ENCODE results near the gene SETDB1. TPM values are rescaled to one million over a fixed set of nuclear protein-coding genes. Genes with fewer than 3 reads are reported as not detected.

The SETDB1 gene
- total and polyA plus RNA-seq, 2 experiments from 2014 or later: 12.9 to 33.7 TPM

DNA sequence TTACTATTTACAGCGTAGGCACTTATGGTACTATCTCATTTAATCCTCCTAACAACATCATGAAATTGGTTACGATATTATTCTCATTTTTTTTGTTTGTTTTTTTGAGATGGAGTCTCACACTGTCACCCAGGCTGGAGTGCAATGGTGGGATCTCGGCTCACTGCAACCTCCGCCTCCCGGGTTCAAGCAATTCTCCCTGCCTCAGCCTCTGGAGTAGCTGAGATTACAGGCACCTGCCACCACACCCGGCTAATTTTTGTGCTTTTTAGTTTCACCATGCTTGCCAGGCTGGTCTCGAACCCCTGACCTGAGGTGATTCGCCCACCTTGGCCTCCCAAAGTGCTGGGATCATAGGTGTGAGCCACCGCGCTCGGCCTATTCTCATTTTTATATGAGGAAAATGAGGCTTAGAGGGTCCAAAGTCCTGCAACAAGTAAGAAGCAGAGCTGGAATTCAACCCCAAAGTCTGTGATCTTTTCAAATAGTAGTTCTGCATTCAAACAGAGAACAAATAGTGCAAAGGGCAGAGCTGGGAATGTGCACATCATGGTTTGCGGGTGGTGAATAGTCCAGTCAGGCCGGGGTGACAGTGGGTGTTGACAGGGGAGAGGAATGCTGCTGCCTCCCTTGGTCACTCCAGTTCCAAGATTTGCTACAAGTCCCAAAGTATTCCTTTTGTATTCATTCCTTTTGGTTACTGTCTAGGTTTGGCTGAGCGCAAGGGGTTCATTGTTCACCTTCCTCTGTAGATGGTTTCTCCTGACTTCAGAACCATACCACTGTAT lies 86.7 kb downstream of the SETDB1 start:
- H3K4me1 ChIP-seq (ENCODE audit: insufficient read depth): peaks cover 34% of the 10 kb centered on the region
- DNase-seq (ENCODE audit: low spot score): peak; percentile 73
- 75% methylated on average over 14 of the region's 14 CpGs for WGBS (ENCODE audit: low lambda C conversion rate, missing lambda C conversion rate)

GRCh38 chr1:151013518-151013917 lies 87.4 kb downstream of the SETDB1 start:
- no peaks in the 10 kb centered on the region for H3K9me2 ChIP-seq (replicated peaks; ENCODE audit: insufficient read depth)
- H4K20me1 ChIP-seq (ENCODE audit: insufficient read depth, poor library complexity, severe bottlenecking): no peaks in the 10 kb centered on the region
- no peaks in the 10 kb centered on the region for H3K9me3 ChIP-seq (ENCODE audit: low read depth)
- no peak overlapping the region for H3K4me3 ChIP-seq
- no peaks in the 10 kb centered on the region for H3K36me3 ChIP-seq (replicated peaks; ENCODE audit: insufficient read depth, low read depth)
- peaks cover 34% of the 10 kb centered on the region for H3K4me1 ChIP-seq (ENCODE audit: insufficient read depth)
- H2AFZ ChIP-seq: no peak overlapping the region
- peaks cover 60% of the 10 kb centered on the region for H3K79me2 ChIP-seq
- peak overlapping the region; percentile 52 for H3K4me2 ChIP-seq
- WGBS (ENCODE audit: low lambda C conversion rate, missing lambda C conversion rate): 48% methylated on average over 2 of the region's 2 CpGs
- H3K27me3 ChIP-seq: no peaks in the 10 kb centered on the region
- peak overlapping the region; percentile 82 for H3K27ac ChIP-seq
- no peak for TF ChIP-seq EZH2phosphoT487 (IDR thresholded peaks at IDR 0.05; ENCODE audit: low read depth, severe bottlenecking, unreplicated experiment)
- no peak for TF ChIP-seq EZH2 (IDR thresholded peaks at IDR 0.05; ENCODE audit: borderline replicate concordance)
- TF ChIP-seq CTCF (IDR thresholded peaks at IDR 0.05; ENCODE audit: poor library complexity): peak; percentile 18
- DNase-seq (ENCODE audit: low spot score): peak; percentile 64

More for the DNA sequence above, 86.7 kb downstream of the SETDB1 start:
- no peak for TF ChIP-seq EZH2 (IDR thresholded peaks at IDR 0.05; ENCODE audit: borderline replicate concordance)
- no peak for TF ChIP-seq EZH2phosphoT487 (IDR thresholded peaks at IDR 0.05; ENCODE audit: low read depth, severe bottlenecking, unreplicated experiment)
- TF ChIP-seq CTCF (IDR thresholded peaks at IDR 0.05; ENCODE audit: poor library complexity): no peak
- H3K36me3 ChIP-seq (replicated peaks; ENCODE audit: insufficient read depth, low read depth): no peaks in the 10 kb centered on the region
- H3K79me2 ChIP-seq: peaks cover 61% of the 10 kb centered on the region
- H2AFZ ChIP-seq: no peak overlapping the region
- H3K4me2 ChIP-seq: peak overlapping the region; percentile 52
- no peaks in the 10 kb centered on the region for H3K27me3 ChIP-seq
- H3K9me2 ChIP-seq (replicated peaks; ENCODE audit: insufficient read depth): no peaks in the 10 kb centered on the region
- no peak overlapping the region for H3K4me3 ChIP-seq
- H3K27ac ChIP-seq: peak overlapping the region; percentile 82
- no peaks in the 10 kb centered on the region for H3K9me3 ChIP-seq (ENCODE audit: low read depth)
- H4K20me1 ChIP-seq (ENCODE audit: insufficient read depth, poor library complexity, severe bottlenecking): no peaks in the 10 kb centered on the region

Other genes starting within 250 kb of the SETDB1 start
- gene GOLPH3L, start 229.2 kb upstream of the SETDB1 start, total RNA-seq: 20.8 and 36.7 TPM in 2 replicates
- gene GOLPH3L, start 229.2 kb upstream of the SETDB1 start, polyA plus RNA-seq: 15.5 and 21.8 TPM in 2 replicates
- gene HORMAD1, start 205.5 kb upstream of the SETDB1 start, total RNA-seq: 0.50 TPM in 1 of 2 replicates, not detected in the other
- gene HORMAD1, start 205.5 kb upstream of the SETDB1 start, polyA plus RNA-seq: not detected in 2 replicates
- gene CTSS, start 160.6 kb upstream of the SETDB1 start, total RNA-seq: 5.3 and 10.4 TPM in 2 replicates
- gene CTSS, start 160.6 kb upstream of the SETDB1 start, polyA plus RNA-seq: 4.4 and 5.2 TPM in 2 replicates
- 54.3 and 57.0 TPM in 2 replicates for gene CTSK, start 118.1 kb upstream of the SETDB1 start, total RNA-seq
- gene CTSK, start 118.1 kb upstream of the SETDB1 start, polyA plus RNA-seq: 26.6 and 37.3 TPM in 2 replicates
- 32.9 and 42.1 TPM in 2 replicates for gene ARNT, start 49.8 kb upstream of the SETDB1 start, total RNA-seq
- 26.9 and 35.6 TPM in 2 replicates for gene ARNT, start 49.8 kb upstream of the SETDB1 start, polyA plus RNA-seq
- gene CTXND2, start 39.2 kb upstream of the SETDB1 start, total RNA-seq: not detected in 2 replicates
- gene CTXND2, start 39.2 kb upstream of the SETDB1 start, polyA plus RNA-seq: 0.16 TPM in 1 of 2 replicates, not detected in the other
- gene CERS2, start 48.5 kb downstream of the SETDB1 start, total RNA-seq: 267 and 268 TPM in 2 replicates
- gene CERS2, start 48.5 kb downstream of the SETDB1 start, polyA plus RNA-seq: 210 and 277 TPM in 2 replicates
- gene ANXA9, start 55.9 kb downstream of the SETDB1 start, total RNA-seq: 7.5 and 7.9 TPM in 2 replicates
- gene ANXA9, start 55.9 kb downstream of the SETDB1 start, polyA plus RNA-seq: 8.8 and 9.0 TPM in 2 replicates
- 15.9 and 18.5 TPM in 2 replicates for gene MINDY1, start 80.5 kb downstream of the SETDB1 start, total RNA-seq
- 5.8 and 7.6 TPM in 2 replicates for gene MINDY1, start 80.5 kb downstream of the SETDB1 start, polyA plus RNA-seq
- gene PRUNE1, start 82.1 kb downstream of the SETDB1 start, total RNA-seq: 20.3 and 26.5 TPM in 2 replicates
- 15.1 and 21.6 TPM in 2 replicates for gene PRUNE1, start 82.1 kb downstream of the SETDB1 start, polyA plus RNA-seq
- gene BNIPL, start 110.2 kb downstream of the SETDB1 start, total RNA-seq: 2.7 and 3.8 TPM in 2 replicates
- gene BNIPL, start 110.2 kb downstream of the SETDB1 start, polyA plus RNA-seq: 1.1 and 3.0 TPM in 2 replicates
- gene C1orf56, start 121.4 kb downstream of the SETDB1 start, total RNA-seq: 2.9 and 3.2 TPM in 2 replicates
- gene C1orf56, start 121.4 kb downstream of the SETDB1 start, polyA plus RNA-seq: 8.3 and 11.4 TPM in 2 replicates
- gene CDC42SE1, start 133.3 kb downstream of the SETDB1 start, total RNA-seq: 49.4 and 60.2 TPM in 2 replicates
- 19.0 and 21.2 TPM in 2 replicates for gene CDC42SE1, start 133.3 kb downstream of the SETDB1 start, polyA plus RNA-seq
- 16.8 and 16.9 TPM in 2 replicates for gene MLLT11, start 134.0 kb downstream of the SETDB1 start, total RNA-seq
- 34.3 and 37.6 TPM in 2 replicates for gene MLLT11, start 134.0 kb downstream of the SETDB1 start, polyA plus RNA-seq
- gene GABPB2, start 144.4 kb downstream of the SETDB1 start, total RNA-seq: 9.9 and 12.9 TPM in 2 replicates
- 0.98 and 4.1 TPM in 2 replicates for gene GABPB2, start 144.4 kb downstream of the SETDB1 start, polyA plus RNA-seq
- 6.3 and 41.6 TPM in 2 replicates for gene SEMA6C, start 220.3 kb downstream of the SETDB1 start, total RNA-seq
- 13.9 and 25.1 TPM in 2 replicates for gene SEMA6C, start 220.3 kb downstream of the SETDB1 start, polyA plus RNA-seq
- 0.64 TPM in 1 of 2 replicates, not detected in the other for gene TNFAIP8L2, start 230.3 kb downstream of the SETDB1 start, total RNA-seq
- gene TNFAIP8L2, start 230.3 kb downstream of the SETDB1 start, polyA plus RNA-seq: 0.70 TPM in 1 of 2 replicates, not detected in the other
- 13.0 and 16.2 TPM in 2 replicates for gene LYSMD1, start 239.5 kb downstream of the SETDB1 start, total RNA-seq
- gene LYSMD1, start 239.5 kb downstream of the SETDB1 start, polyA plus RNA-seq: 1.0 and 2.5 TPM in 2 replicates
- 21.5 and 26.4 TPM in 2 replicates for gene SCNM1, start 239.8 kb downstream of the SETDB1 start, total RNA-seq
- 55.4 and 57.5 TPM in 2 replicates for gene SCNM1, start 239.8 kb downstream of the SETDB1 start, polyA plus RNA-seq
- not detected in 2 replicates for gene TMOD4, start 249.6 kb downstream of the SETDB1 start, total RNA-seq
- 0.44 TPM in 1 of 2 replicates, not detected in the other for gene TMOD4, start 249.6 kb downstream of the SETDB1 start, polyA plus RNA-seq